ENCODE results near the gene MAML1. TPM values are rescaled to one million over a fixed set of nuclear protein-coding genes. Genes with fewer than 3 reads are reported as not detected.
A peak's percentile ranks its signal among the peaks of the same experiment; 100 is the strongest.
"Not testable (repeated sequence)": the region's sequence is repeated elsewhere in the genome, so short reads cannot be mapped to it uniquely, and the experiment has no call there.

MAML1 gene
- total RNA-seq, 1 donor from 2014 or later: 29.1 TPM

GRCh38 chr5:179696603-179697002, 36.0 kb upstream of the MAML1 start:
- Mint-ChIP-seq H3K27me3 (ENCODE audit: insufficient read depth, low read depth) (peaks cover 6% of the 10 kb centered on the region), H3K4me3 (no peak overlapping the region), H3K9me3 (no peaks in the 10 kb centered on the region), H3K4me1 (peaks cover 24% of the 10 kb centered on the region), H3K27ac (no peak overlapping the region), H3K36me3 (peaks cover 10% of the 10 kb centered on the region)
- H3K4me1 ChIP-seq: no peaks in the 10 kb centered on the region
- no peak for DNase-seq (ENCODE audit: low spot score)
- H4K20me1 ChIP-seq (ENCODE audit: low read depth): peaks cover 15% of the 10 kb centered on the region
- TF ChIP-seq CTCF (IDR thresholded peaks at IDR 0.05): no peak
- no peak for TF ChIP-seq EZH2 (IDR thresholded peaks at IDR 0.05)
- no peak for TF ChIP-seq EZH2phosphoT487 (IDR thresholded peaks at IDR 0.05)
- H3K4me2 ChIP-seq: no peak overlapping the region
- peaks cover 28% of the 10 kb centered on the region for H3K79me2 ChIP-seq (ENCODE audit: low read depth)
- H3K9me3 ChIP-seq (ENCODE audit: low read depth): no peaks in the 10 kb centered on the region
- H3F3A ChIP-seq (ENCODE audit: low read depth): peaks cover 13% of the 10 kb centered on the region
- no peak overlapping the region for H3K27ac ChIP-seq
- H3K36me3 ChIP-seq: no peaks in the 10 kb centered on the region
- H3K27me3 ChIP-seq: no peaks in the 10 kb centered on the region
- H3K9ac ChIP-seq: no peak overlapping the region
- H3K4me3 ChIP-seq: no peak overlapping the region
- H2AFZ ChIP-seq (replicated peaks): no peak overlapping the region

GRCh38 chr5:179697108-179697507, 35.5 kb upstream of the MAML1 start:
- Mint-ChIP-seq H3K4me3 (peak overlapping the region; percentile 98), H3K27ac (no peak overlapping the region), H3K36me3 (peaks cover 12% of the 10 kb centered on the region), H3K27me3 (ENCODE audit: insufficient read depth, low read depth) (peaks cover 6% of the 10 kb centered on the region), H3K9me3 (no peaks in the 10 kb centered on the region), H3K4me1 (peaks cover 24% of the 10 kb centered on the region)
- Histone ChIP-seq H3K4me1 (no peaks in the 10 kb centered on the region), H3K9me3 (ENCODE audit: low read depth) (no peaks in the 10 kb centered on the region), H3K4me3 (no peak overlapping the region), H3K36me3 (no peaks in the 10 kb centered on the region), H4K20me1 (ENCODE audit: low read depth) (peaks cover 15% of the 10 kb centered on the region), H2AFZ (replicated peaks) (no peak overlapping the region), H3K79me2 (ENCODE audit: low read depth) (peaks cover 33% of the 10 kb centered on the region), H3K27me3 (no peaks in the 10 kb centered on the region), H3K4me2 (no peak overlapping the region), H3F3A (ENCODE audit: low read depth) (peaks cover 13% of the 10 kb centered on the region), H3K27ac (no peak overlapping the region), H3K9ac (no peak overlapping the region)
- no peak for DNase-seq (ENCODE audit: low spot score)
- TF ChIP-seq CTCF (IDR thresholded peaks at IDR 0.05) (no peak), EZH2 (IDR thresholded peaks at IDR 0.05) (no peak), EZH2phosphoT487 (IDR thresholded peaks at IDR 0.05) (no peak)

GRCh38 chr5:179697543-179697942, 35.1 kb upstream of the MAML1 start:
- not testable (repeated sequence) for H3K27ac Mint-ChIP-seq, H3K4me1 ChIP-seq

GRCh38 chr5:179697993-179698934, 34.4 kb upstream of the MAML1 start:
- TF ChIP-seq CTCF (IDR thresholded peaks at IDR 0.05) (no peak), EZH2 (IDR thresholded peaks at IDR 0.05) (no peak), EZH2phosphoT487 (IDR thresholded peaks at IDR 0.05) (no peak)

More at GRCh38 chr5:179697543-179697942, 35.1 kb upstream of the MAML1 start:
- Mint-ChIP-seq H3K36me3 (peaks cover 16% of the 10 kb centered on the region), H3K4me3 (peak overlapping the region; percentile 98), H3K4me1 (peaks cover 27% of the 10 kb centered on the region)
- H3K4me2 ChIP-seq: peak overlapping the region; percentile 82
- H3F3A ChIP-seq (ENCODE audit: low read depth): peaks cover 13% of the 10 kb centered on the region
- not testable (repeated sequence) for H3K36me3 ChIP-seq; H3K27ac ChIP-seq; H2AFZ ChIP-seq (replicated peaks); H3K27me3 ChIP-seq; H3K9me3 Mint-ChIP-seq; H3K27me3 Mint-ChIP-seq (ENCODE audit: insufficient read depth, low read depth); H3K9me3 ChIP-seq (ENCODE audit: low read depth); DNase-seq (ENCODE audit: low spot score); H3K9ac ChIP-seq
- peaks cover 15% of the 10 kb centered on the region for H4K20me1 ChIP-seq (ENCODE audit: low read depth)
- H3K79me2 ChIP-seq (ENCODE audit: low read depth): peaks cover 38% of the 10 kb centered on the region
- peak overlapping the region; percentile 69 for H3K4me3 ChIP-seq

More at GRCh38 chr5:179697993-179698934, 34.4 kb upstream of the MAML1 start:
- peak overlapping the region; percentile 82 for H3K4me2 ChIP-seq
- H4K20me1 ChIP-seq (ENCODE audit: low read depth): peaks cover 19% of the 10 kb centered on the region
- H3K9ac ChIP-seq: peak overlapping the region; percentile 61
- H3K9me3 ChIP-seq (ENCODE audit: low read depth): no peaks in the 10 kb centered on the region
- peak overlapping the region; percentile 71 for H2AFZ ChIP-seq (replicated peaks)
- H3F3A ChIP-seq (ENCODE audit: low read depth): peaks cover 13% of the 10 kb centered on the region
- peak; percentile 100 for DNase-seq (ENCODE audit: low spot score)
- Mint-ChIP-seq H3K4me3 (peak overlapping the region; percentile 98), H3K9me3 (no peaks in the 10 kb centered on the region), H3K27ac (peak overlapping the region; percentile 47), H3K27me3 (ENCODE audit: insufficient read depth, low read depth) (peaks cover 6% of the 10 kb centered on the region), H3K36me3 (peaks cover 17% of the 10 kb centered on the region), H3K4me1 (peaks cover 28% of the 10 kb centered on the region)
- H3K36me3 ChIP-seq: no peaks in the 10 kb centered on the region
- peak overlapping the region; percentile 75 for H3K4me3 ChIP-seq
- H3K79me2 ChIP-seq (ENCODE audit: low read depth): peaks cover 45% of the 10 kb centered on the region
- no peaks in the 10 kb centered on the region for H3K4me1 ChIP-seq
- no peaks in the 10 kb centered on the region for H3K27me3 ChIP-seq
- peak overlapping the region; percentile 84 for H3K27ac ChIP-seq

All from neural progenitor cell (in vitro differentiated cells).